Dedifferentiated amniotic fluid mesenchymal stem cell (primary cell): ENCODE results near the gene ODF4.
A peak's percentile ranks its signal among the peaks of the same experiment; 100 is the strongest.
"Not testable (repeated sequence)": the region's sequence is repeated elsewhere in the genome, so short reads cannot be mapped to it uniquely, and the experiment has no call there.

Experiments
- DNase-seq: peaks from one replicate; pipeline ENCODE4 v3.0.0-alpha.2; 2016; ENCODE audit errors: extremely low spot score

The ODF4 gene

GRCh38 chr17:8326511-8327302, 12.9 kb upstream of the ODF4 start:
- DNase-seq = no peak

- DNase-seq = no peak
Observed at GRCh38 chr17:8327303-8327649, 12.4 kb upstream of the ODF4 start.

GRCh38 chr17:8332128-8332527, 7.5 kb upstream of the ODF4 start:
- DNase-seq = no peak

- no peak for DNase-seq
Observed at GRCh38 chr17:8332688-8333087, 7.0 kb upstream of the ODF4 start.

- no peak for DNase-seq
Observed at GRCh38 chr17:8333281-8333680, 6.4 kb upstream of the ODF4 start.

DNA sequence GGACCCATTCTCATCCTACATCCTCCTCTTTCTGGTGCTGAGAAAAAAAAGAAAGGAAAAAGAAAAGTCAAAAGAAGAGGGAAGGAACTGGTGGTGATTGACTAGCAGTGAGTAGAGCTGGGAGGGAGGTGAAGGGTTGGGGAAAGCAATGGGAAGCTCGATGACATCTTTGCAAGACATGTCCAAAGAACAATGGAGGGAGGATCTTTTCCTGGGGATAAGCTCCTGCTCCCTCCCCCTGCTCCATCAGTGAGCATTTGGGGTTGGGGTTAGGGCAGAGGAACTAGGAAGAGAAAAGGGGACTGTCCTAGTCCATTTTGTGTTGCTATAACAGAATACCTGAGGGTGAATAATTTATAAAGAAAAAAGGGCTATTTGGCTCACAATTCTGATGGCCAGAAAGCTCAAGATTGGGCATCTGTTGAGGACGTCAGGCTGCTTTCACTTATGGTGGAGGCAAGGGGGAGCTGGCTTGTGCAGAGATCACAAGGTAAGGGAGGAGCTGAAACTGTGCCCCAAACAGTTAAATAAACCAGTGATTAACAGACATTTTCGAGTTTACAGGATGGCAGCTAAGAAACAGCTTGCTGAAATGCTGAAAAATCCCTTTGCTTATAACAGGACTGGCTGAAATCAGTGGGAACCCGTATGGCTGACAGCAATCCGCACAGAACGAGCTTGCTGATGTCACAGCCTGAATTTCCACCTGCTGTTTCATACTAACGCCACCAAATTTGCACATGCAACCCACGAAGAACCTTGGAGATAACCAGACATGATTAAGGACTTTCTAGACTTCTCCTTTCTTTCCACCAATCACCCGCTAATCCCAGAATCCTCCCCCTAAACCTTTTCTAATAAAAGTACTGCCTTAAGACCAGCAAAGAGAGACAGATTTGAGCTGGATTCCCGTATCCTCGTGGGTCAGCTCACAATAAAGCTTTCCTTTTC, 1.6 kb upstream of the ODF4 start:
- DNase-seq = no peak

DNA sequence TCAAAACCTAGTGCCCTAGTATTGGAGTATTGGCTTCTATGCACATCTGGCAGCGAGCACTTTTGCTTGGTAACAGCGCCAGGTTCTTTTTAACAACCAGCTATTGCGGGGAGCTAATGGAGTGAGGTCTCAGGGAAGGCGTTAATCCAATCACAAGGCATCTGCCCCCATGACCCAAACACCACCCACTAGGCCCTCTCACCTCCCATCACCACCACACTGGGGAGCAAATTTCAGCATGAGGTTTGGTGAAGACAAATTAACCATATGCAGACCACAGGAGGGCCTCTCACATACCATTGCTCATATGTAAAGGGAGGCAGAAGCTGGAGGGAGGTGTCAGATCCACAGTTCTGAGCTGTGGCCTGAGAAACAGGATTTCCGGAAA, 893 bp upstream of the ODF4 start:
- no peak for DNase-seq

- no peak for DNase-seq
Observed at GRCh38 chr17:8341456-8341855, 1.8 kb downstream of the ODF4 start.

- no peak for DNase-seq
Observed at GRCh38 chr17:8345052-8345690, 5.5 kb downstream of the ODF4 start.

DNA sequence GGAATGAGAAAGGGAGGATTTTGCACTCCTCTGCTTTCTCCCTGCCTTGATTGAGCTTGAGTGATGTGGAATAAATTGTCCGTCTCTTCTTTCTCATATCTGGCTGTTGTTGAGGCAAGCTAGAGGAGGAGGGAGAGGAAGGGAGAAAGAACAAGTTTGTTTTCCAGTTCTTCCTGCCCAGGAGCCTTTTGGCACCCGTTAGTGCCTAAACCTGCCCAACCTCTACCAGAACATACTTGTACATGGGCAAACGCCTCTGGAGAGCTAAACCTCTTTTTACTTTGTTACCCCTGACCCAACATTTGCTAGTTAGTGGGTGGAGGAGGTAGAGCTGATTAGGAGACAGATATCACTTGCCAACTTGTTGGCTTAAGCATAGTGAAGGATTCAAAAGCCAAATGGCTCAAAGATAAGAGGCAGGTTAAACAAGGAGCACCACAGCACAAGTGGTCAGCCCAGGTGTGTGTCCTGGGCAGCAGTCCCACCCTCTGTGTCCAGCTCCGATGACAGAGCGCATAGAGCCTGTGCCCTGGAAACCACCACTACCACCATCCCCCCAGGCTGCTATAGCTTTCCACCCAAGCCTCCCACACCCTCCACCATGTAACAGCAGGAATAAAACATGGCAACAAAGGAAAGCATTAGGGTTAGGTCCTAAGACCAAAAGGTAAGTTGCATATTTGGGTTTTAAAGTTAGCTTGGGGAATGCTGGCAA, 6.5 kb downstream of the ODF4 start:
- no peak for DNase-seq

DNA sequence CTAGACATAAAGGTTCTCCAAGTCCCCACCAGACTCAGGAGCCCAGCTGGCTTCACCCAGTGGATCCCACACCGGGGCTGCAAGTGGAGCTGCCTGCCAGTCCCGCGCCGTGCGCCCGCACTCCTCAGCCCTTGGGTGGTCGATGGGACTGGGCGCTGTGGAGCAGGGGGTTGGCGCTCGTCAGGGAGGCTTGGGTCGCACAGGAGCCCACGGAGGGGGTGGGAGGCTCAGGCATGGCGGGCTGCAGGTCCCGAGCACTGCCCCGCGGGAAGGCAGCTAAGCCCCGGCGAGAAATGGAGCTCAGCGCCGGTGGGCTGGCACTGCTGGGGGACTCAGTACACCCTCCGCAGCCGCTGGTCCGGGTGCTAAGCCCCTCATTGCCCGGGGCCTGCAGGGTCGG, 7.4 kb downstream of the ODF4 start:
- not testable (repeated sequence) for DNase-seq

- DNase-seq = no peak
Observed at GRCh38 chr17:8350339-8350738, 10.7 kb downstream of the ODF4 start.

GRCh38 chr17:8353736-8354135, 14.1 kb downstream of the ODF4 start:
- no peak for DNase-seq

- DNase-seq = no peak
Observed at GRCh38 chr17:8354236-8354635, 14.6 kb downstream of the ODF4 start.

DNA sequence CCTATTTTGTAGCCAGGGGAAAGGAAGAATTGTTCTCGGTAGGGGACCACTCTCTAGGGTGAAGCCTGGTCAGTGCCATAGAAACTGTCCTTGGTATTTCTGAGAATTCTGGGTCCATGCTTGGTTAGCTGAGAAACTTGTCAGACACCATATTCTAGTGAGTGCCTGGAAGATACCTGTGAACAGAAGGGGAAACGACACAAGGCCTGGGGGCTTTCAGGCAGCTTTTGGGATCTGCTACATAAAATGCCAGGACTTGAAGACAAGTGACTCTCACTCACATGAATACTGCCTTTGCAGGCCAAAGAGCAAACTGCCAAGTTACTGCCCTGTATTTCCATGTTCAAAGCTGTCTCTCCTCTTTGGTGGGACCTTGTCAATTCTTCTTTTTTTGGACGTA, 18.3 kb downstream of the ODF4 start:
- no peak for DNase-seq

DNA sequence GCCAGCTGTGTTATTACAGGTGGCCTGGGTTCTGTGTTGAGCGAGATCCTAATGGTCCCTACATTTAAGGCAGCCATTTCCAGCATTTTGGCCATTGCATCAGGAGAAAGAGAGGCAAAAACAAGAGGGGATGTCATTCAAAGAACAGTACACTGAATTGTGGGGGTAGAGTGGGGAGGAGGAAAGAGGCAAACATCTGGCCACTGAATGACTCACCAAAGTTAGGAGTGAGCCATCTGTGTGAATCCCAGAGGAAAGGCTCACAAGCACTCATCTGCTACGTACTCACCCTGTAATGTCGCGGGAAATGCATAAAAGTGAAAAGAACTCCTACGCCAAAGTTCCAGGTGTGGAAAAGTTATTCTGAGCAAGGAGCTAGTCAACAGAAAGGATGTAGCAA, 20.1 kb downstream of the ODF4 start:
- peak; percentile 63 for DNase-seq

DNA sequence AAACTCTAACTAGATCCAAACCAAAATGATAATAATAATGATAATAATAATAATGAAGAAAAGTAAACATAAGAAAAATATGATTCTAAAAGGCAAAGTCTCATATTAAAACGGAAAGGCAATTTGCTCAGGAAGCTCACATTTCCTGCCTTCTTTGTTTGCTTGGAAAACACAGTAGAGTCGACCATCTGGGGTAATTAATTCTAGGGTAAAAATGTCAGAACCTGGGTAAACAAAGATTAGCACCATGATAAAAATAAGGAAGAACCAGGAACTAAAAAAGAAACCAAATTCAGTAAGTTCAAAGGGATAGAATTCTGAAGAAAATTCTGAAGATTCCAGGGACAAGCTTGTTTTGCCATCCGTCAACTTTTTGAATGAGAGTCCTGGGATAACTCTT, 20.6 kb downstream of the ODF4 start:
- DNase-seq = no peak

GRCh38 chr17:8360751-8361150, 21.1 kb downstream of the ODF4 start:
- DNase-seq = no peak

DNA sequence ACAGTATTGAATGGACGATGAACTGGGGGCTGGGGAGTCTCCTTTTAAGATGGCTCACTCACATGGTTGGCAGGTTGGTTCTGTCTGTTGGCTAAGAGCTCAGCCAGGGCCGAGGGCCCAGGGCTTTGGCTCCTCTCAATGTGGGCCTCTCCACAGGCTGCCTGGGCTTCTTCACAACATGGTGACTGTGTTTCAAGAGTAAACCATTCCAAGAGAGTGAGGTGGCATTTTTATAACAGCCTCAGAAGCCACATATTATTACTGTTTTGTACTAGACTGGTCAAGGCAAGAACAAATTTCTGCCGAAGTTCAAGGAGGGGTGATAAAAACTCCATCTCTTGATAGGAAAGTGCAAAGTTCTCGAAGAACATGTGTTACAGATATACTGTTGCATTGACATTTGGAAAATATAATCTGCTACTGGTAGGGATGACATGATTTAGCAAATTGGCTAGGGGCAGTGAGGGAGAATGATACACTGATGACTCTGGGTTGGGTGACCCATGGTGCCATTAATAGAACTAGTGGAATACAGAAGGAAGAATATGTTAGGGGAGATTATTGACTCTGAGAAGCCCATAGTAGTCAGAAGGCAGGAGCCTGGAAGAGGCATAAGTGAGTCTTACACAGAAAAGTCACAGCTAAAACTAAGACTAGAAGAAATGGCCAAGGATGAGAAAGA, 23.2 kb downstream of the ODF4 start:
- DNase-seq = no peak

DNA sequence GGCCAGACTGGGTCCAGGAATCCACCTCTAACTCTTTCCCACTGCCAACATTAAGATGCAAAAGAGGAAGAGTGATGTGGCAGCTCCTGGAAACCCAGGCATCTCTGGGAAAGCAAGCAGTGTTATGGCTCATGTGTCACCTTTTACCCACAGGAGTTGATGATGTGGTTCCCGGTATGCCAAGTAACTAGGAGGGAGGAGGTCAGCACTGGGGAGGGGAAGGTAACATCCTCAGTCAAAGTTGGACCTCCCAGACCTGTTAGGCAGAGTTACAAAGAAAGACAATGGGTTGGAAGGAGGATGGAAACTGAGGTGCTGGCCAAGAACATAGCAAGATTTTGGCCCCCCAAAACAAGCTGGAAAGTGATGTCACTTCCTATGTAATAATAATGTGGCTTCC, 25.5 kb downstream of the ODF4 start:
- no peak for DNase-seq

DNA sequence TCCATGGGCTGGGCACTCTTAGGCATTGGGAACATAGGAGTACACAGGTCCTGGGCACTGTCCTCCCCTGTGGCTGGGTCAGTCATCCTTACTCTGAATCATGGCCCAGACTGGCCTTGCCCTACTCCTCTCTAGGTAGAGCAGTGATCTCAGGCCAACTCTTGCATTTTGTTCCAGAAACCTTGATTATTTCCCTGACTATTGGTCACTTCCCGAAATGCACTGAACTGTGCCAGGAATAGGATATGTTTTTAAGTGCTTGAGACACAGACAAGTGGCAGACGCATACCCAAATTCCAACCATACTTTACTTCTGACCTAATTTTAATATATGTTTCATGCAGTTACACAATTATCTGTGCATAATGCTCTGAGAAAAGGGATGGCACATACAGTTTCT, 26.6 kb downstream of the ODF4 start:
- DNase-seq = peak; percentile 77
